ENCODE results near the gene CCDC88B. TPM values are rescaled to one million over a fixed set of nuclear protein-coding genes. Genes with fewer than 3 reads are reported as not detected.

The CCDC88B gene
- total and polyA plus RNA-seq, 2 experiments from 2014 or later: 6.8 to 12.1 TPM

DNA sequence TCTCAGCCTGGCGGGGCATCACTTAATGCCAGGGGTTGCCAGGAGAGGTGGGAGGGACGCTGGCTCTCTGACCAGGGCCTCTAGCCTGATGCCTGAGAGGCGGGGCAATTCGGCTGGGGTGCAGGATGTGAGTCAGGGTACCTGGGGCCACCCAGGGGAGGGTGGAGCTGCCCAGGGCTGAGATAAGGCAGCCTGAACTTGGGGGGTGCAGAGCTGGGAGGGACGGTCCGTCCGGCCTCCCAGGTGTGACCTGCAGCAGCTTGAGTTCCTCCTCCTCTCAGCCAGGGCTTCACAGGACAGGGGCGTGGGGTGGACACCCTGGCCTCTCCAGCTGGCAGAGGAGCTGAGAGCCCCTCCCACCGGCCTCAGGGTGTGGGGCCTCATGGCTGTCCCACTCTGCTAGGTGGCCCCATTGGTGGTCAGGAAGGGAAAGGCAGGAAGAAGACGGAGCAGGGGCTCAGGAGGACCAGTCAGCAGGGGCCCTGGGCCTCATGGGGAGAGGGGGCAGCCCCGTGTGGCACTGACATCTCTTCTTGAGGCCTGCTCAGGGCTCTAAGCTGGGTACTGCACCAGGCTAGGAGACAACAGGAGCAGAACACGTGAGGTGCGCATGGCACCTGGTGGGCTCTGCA, 18.0 kb downstream of the CCDC88B start:
- Mint-ChIP-seq H3K4me3 (peak overlapping the region; percentile 50; the same call in 2 of the 3 replicates), H3K27ac (no peak overlapping the region), H3K27me3 (ENCODE audit: insufficient read depth, low read depth, poor library complexity) (peaks cover 18% of the 10 kb centered on the region), H3K36me3 (ENCODE audit: low read depth) (peaks cover 10% of the 10 kb centered on the region), H3K9me3 (no peaks in the 10 kb centered on the region), H3K4me1 (peaks cover 29% of the 10 kb centered on the region)
- no peaks in the 10 kb centered on the region for H3K79me2 ChIP-seq (replicated peaks; ENCODE audit: insufficient read depth)
- no peak overlapping the region for H2AFZ ChIP-seq
- H3K27ac ChIP-seq (ENCODE audit: low read depth): no peak overlapping the region
- no peaks in the 10 kb centered on the region for H4K20me1 ChIP-seq (replicated peaks; ENCODE audit: insufficient read depth)
- peaks cover 14% of the 10 kb centered on the region; the same call in 1 of the 2 replicates for H3K27me3 ChIP-seq (ENCODE audit: insufficient read depth)
- ATAC-seq (no peak), DNase-seq (ENCODE audit: low spot score) (no peak)
- peak overlapping the region; percentile 86; the same call in 1 of the 2 replicates for H3K4me3 ChIP-seq
- TF ChIP-seq REST (IDR thresholded peaks at IDR 0.05; ENCODE audit: unreplicated experiment) (no peak), ZNF331 (CRISPR knock-in tag; IDR thresholded peaks at IDR 0.05; ENCODE audit: low read depth) (no peak), CREB1 (CRISPR knock-in tag; IDR thresholded peaks at IDR 0.05; ENCODE audit: low read depth) (no peak), ZNF114 (CRISPR knock-in tag; IDR thresholded peaks at IDR 0.05) (no peak), EZH2 (IDR thresholded peaks at IDR 0.05; ENCODE audit: low read depth, unreplicated experiment) (no peak), EZH2phosphoT487 (IDR thresholded peaks at IDR 0.05; ENCODE audit: unreplicated experiment) (no peak), NANOG (IDR thresholded peaks at IDR 0.05; ENCODE audit: borderline replicate concordance) (no peak), JUNB (IDR thresholded peaks at IDR 0.05; ENCODE audit: unreplicated experiment) (no peak), ZNF462 (CRISPR knock-in tag; IDR thresholded peaks at IDR 0.05) (no peak), POLR2AphosphoS5 (IDR thresholded peaks at IDR 0.05; ENCODE audit: low read depth) (no peak)
- no peaks in the 10 kb centered on the region for H3K9me2 ChIP-seq (ENCODE audit: insufficient read depth)
- H3K36me3 ChIP-seq (ENCODE audit: insufficient read depth): no peaks in the 10 kb centered on the region
- H3F3A ChIP-seq (replicated peaks; ENCODE audit: low read depth): 0 out of 2 replicates have a peak, but pooled peaks cover 13% of the 10 kb centered on the region
- peaks cover 17% of the 10 kb centered on the region; the same call in 1 of the 2 replicates for H3K4me1 ChIP-seq (ENCODE audit: insufficient read depth)
- peak overlapping the region; percentile 91 for H3K4me2 ChIP-seq
